Esophagus squamous epithelium (tissue), 5 donors: Measurements from ENCODE around the gene TSHZ2. TPM values are rescaled to one million over a fixed set of nuclear protein-coding genes. Genes with fewer than 3 reads are reported as not detected.

Experiments used
- DNase-seq: peaks from one replicate; lab custom pipeline; 2025; lab: John Stamatoyannopoulos, UW
- H3K27ac ChIP-seq, 4 donors: fragments of 200-600 bp; sonication (generic); one replicate each; pipeline ENCODE4 v1.5.1; 2016 to 2019; ENCODE audit warnings: mild to moderate bottlenecking in 1 of 4
- H3K27me3 ChIP-seq, 4 donors: fragments of 200-600 bp; sonication (generic); 1 replicate in 3 of 4; 2 replicates in 1 of 4; pipeline versions ENCODE4 v1.5.1 to v1.6.0; 2017 to 2021; ENCODE audit warnings: antibody characterized with exemption in 1 of 4
- H3K36me3 ChIP-seq, 3 donors: fragments of 200-600 bp; sonication (generic); one replicate each; pipeline ENCODE4 v1.5.1; 2016 to 2019
- H3K4me1 ChIP-seq, 3 donors: fragments of 200-600 bp; sonication (generic); one replicate each; pipeline ENCODE4 v1.5.1; 2017 to 2019
- H3K4me3 ChIP-seq, 4 donors: fragments of 200-600 bp; sonication (generic); 1 replicate in 3 of 4; 2 replicates in 1 of 4; pipeline ENCODE4 v1.5.1; 2016 to 2019; ENCODE audit warnings: mild to moderate bottlenecking in 2 of 4, moderate library complexity in 1 of 4
- H3K9me3 ChIP-seq, 3 donors: fragments of 200-600 bp; sonication (generic); one replicate each; pipeline ENCODE4 v1.5.1; 2016 to 2019
- POLR2A ChIP-seq, 4 donors: fragments of 450-650 bp; IDR thresholded peaks; one replicate each; pipeline ENCODE4 v1.6.1; 2017; ENCODE audit warnings: antibody characterized with exemption in 4 of 4, mild to moderate bottlenecking in 4 of 4, moderate library complexity in 3 of 4
- WGBS, 2 donors: methylation state at CpG; one replicate each; pipeline ENCODE4 v1.1.5; 2018; 5-methylcytosine and 5-hydroxymethylcytosine counted together
- intact Hi-C: fragments of 100-400 bp; cut with DNase I; formaldehyde crosslinking; loops from one replicate; pipeline ENCODE4 v1.15.0; 2022
- total RNA-seq, 4 donors: library from RNA; depleted of rRNA; stranded (reverse); fragments of >200 nt; gene quantifications; one replicate each; pipeline ENCODE4 v1.1.0, GENCODE V29; 2016
- TF ChIP-seq, protein P1 (sequence below), 6 experiments: fragments of 450-650 bp in 4 of 6; fragments of 200-600 bp in 2 of 6; sonication (generic) in 2 of 6; IDR thresholded peaks; one replicate each; pipeline ENCODE4 v1.5.1; 2016 to 2019; ENCODE audit warnings: antibody characterized with exemption in 6 of 6, mild to moderate bottlenecking in 4 of 6, moderate library complexity in 4 of 6
- donor health status: DM: yes; HTN: yes; CAD: no.

TSHZ2 gene
- total RNA-seq, 4 donors from 2014 or later: 4.7 to 22.0 (median 12.9) TPM

DNA sequence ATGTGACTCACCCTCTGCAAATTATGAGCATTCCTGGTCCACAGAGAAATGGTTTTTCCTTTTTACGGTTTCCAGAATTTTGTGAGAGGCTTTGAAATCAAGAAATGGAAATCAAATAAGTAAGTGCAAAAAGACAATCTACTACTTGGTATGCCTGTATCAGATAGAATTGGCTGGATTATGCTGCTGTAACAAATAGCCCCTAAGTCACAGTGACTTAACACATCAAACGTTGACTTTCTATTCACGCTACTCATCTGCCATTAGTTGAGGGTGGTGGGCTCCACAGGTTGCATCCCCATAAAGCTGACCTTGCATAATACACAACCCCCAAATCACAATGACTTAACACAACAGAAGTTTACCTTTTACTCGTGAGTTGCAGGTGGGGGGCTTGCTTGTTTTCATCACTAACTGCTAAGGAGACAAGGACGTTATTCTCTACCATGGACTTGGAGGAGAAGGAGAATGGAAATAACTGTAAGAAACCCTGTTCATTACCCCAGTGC lies 44.4 kb downstream of the TSHZ2 start:
- Histone ChIP-seq H3K4me3 (no peak overlapping the region), H3K27ac (no peak overlapping the region), H3K4me1 (no peaks in the 10 kb centered on the region), H3K36me3 (no peaks in the 10 kb centered on the region), H3K27me3 (no peaks in the 10 kb centered on the region), H3K9me3 (no peaks in the 10 kb centered on the region)
- TF ChIP-seq POLR2A (IDR thresholded peaks at IDR 0.05): no peak
- TF ChIP-seq, protein P1, sequence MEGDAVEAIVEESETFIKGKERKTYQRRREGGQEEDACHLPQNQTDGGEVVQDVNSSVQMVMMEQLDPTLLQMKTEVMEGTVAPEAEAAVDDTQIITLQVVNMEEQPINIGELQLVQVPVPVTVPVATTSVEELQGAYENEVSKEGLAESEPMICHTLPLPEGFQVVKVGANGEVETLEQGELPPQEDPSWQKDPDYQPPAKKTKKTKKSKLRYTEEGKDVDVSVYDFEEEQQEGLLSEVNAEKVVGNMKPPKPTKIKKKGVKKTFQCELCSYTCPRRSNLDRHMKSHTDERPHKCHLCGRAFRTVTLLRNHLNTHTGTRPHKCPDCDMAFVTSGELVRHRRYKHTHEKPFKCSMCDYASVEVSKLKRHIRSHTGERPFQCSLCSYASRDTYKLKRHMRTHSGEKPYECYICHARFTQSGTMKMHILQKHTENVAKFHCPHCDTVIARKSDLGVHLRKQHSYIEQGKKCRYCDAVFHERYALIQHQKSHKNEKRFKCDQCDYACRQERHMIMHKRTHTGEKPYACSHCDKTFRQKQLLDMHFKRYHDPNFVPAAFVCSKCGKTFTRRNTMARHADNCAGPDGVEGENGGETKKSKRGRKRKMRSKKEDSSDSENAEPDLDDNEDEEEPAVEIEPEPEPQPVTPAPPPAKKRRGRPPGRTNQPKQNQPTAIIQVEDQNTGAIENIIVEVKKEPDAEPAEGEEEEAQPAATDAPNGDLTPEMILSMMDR (IDR thresholded peaks at IDR 0.05): no peak
- intact Hi-C loops: no loop called here
- 90 to 95% methylated on average over 5 of the region's 5 CpGs for WGBS, 2 donors
- no peak for DNase-seq

DNA sequence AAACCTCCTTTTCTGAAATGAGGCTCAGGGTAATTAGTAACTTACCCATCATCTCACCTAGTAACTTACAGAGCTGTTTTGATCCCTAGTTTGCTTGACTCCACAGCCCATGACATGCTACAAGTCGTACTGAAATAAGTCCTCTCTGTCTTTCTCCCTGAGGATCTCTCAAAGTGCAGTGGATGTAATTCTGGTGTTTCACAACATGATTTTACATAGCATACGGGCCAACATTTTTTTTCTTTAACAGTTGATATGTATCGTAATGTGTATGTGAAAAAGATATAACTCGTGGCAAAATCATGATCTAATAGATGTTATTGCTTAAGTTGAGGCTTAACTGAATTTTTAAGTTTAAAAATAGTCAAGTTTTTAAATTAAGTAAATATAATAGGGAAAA lies 45.0 kb downstream of the TSHZ2 start:
- no peak for TF ChIP-seq POLR2A (IDR thresholded peaks at IDR 0.05)
- TF ChIP-seq, protein P1 (IDR thresholded peaks at IDR 0.05): no peak

DNA sequence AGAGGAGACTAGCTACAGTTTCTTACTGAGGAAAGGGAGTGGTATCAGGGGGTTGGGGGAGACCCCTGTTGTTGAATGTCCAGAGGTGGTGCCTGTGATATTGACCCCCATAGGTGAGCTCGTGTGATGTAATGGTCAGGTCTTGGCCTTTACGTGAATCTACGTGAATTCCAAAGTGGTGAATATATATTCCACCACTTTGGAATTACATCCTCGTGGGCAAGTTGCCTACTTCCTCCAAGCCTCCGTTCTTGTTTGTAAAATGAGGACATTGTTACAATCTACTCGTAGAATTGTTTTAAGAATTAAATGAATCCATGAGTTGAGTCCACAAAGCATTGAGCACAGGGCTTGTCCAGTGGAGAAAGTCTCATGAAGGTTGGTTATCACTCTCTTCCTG lies 47.3 kb downstream of the TSHZ2 start:
- no peak overlapping the region for H3K27ac ChIP-seq
- H3K4me3 ChIP-seq: no peak overlapping the region
- no peaks in the 10 kb centered on the region for H3K36me3 ChIP-seq
- H3K4me1 ChIP-seq: peaks cover 0 to 15% (median 0%) of the 10 kb centered on the region in 3 donors
- TF ChIP-seq, protein P1 (IDR thresholded peaks at IDR 0.05): no peak
- no peak for TF ChIP-seq POLR2A (IDR thresholded peaks at IDR 0.05)
- no peaks in the 10 kb centered on the region for H3K9me3 ChIP-seq
- 53 to 77% methylated on average over 3 to 6 of the region's 6 CpGs for WGBS, 2 donors
- H3K27me3 ChIP-seq: no peaks in the 10 kb centered on the region
- intact Hi-C loops: no loop called here
- no peak for DNase-seq

More for the DNA sequence above, 45.0 kb downstream of the TSHZ2 start:
- intact Hi-C loops: no loop called here
- Histone ChIP-seq H3K27me3 (no peaks in the 10 kb centered on the region), H3K4me3 (no peak overlapping the region), H3K4me1 (peaks cover 0 to 5% (median 0%) of the 10 kb centered on the region in 3 donors), H3K36me3 (no peaks in the 10 kb centered on the region), H3K9me3 (no peaks in the 10 kb centered on the region), H3K27ac (no peak overlapping the region)
- no peak for DNase-seq
- WGBS, 2 donors: 84 to 86% methylated on average over 4 of the region's 4 CpGs

DNA sequence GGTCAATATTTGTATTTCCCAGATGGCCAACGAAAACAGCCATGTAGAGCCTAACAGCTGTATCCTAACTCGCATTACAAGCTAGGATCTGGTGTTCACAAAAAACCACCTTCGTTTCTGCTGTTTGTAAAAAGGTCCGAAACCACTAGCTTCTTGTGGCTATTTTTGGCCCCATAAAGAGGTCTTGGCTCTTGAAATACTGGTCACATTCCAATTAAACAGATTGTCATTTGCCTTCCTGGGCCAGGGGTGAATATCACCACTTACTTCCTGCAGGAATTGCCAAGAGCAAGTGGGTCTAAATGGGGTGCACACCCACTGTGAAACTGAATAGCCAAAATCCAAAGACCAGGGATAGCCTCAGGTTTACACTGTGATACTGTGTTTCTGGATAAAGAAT lies 48.2 kb downstream of the TSHZ2 start:
- TF ChIP-seq, protein P1 (IDR thresholded peaks at IDR 0.05): no peak
- no peaks in the 10 kb centered on the region for H3K27me3 ChIP-seq
- WGBS, 2 donors: 87 to 89% methylated on average over 4 of the region's 4 CpGs
- no peak overlapping the region for H3K4me3 ChIP-seq
- H3K4me1 ChIP-seq: peaks cover 0 to 15% (median 0%) of the 10 kb centered on the region in 3 donors
- intact Hi-C loops: no loop called here
- H3K9me3 ChIP-seq: no peaks in the 10 kb centered on the region
- DNase-seq: no peak
- no peak overlapping the region for H3K27ac ChIP-seq
- no peaks in the 10 kb centered on the region for H3K36me3 ChIP-seq

DNA sequence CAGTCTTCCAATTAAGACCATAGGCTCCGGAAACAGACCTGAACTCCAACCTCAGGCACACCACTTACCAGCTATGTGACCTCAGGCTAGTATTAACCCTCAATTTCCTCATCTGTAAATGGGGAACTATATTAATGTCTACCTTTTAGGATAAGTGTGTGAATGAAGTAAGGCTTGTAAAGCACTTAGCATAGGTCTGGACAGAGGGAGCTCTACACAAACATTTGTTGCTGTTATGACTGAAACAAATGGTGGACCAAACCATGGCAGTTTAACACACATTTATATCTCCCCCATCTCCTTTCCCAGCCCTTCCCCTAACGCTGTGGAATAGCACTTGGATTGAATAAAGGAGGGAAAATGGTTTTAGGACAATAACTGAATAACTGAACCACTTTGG lies 48.7 kb downstream of the TSHZ2 start:
- no peak overlapping the region for H3K27ac ChIP-seq
- intact Hi-C loops: no loop called here
- 65 to 86% methylated on average over 2 of the region's 2 CpGs for WGBS, 2 donors
- no peak overlapping the region for H3K4me3 ChIP-seq
- no peaks in the 10 kb centered on the region for H3K36me3 ChIP-seq
- no peak for DNase-seq
- no peak for TF ChIP-seq POLR2A (IDR thresholded peaks at IDR 0.05)
- TF ChIP-seq, protein P1 (IDR thresholded peaks at IDR 0.05): no peak
- H3K27me3 ChIP-seq: no peaks in the 10 kb centered on the region
- H3K4me1 ChIP-seq: peaks cover 0 to 15% (median 0%) of the 10 kb centered on the region in 3 donors
- no peaks in the 10 kb centered on the region for H3K9me3 ChIP-seq
